ENCODE results near the gene CCDC146.
"Not testable (repeated sequence)": the region's sequence is repeated elsewhere in the genome, so short reads cannot be mapped to it uniquely, and the experiment has no call there.

The CCDC146 gene

DNA sequence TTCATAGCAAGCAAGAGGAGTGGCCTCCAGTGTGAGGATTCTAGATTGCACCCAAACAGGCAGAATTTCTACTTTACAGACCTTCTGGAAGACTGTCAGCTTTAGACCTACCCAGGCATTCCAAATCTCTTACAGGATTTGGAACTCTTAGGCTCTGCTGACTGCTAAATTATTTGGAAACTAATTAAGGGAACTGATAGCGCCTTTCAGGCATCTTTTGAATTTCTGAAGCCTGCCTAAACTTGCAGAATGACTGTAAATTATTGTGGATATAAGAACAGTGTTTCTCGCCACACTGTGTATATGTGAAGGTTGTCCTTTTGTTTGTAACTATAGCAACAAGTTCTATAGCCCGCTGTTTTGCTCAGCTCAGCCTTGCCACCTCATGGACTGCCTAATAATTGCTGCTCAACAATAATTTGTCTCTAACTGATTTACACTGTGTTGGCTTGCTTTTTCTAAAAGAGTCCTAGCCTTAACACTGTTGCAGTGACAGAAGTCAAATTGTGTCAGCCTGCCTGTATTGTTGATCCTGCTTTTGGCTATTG lies 32.6 kb downstream of the CCDC146 start:
- not testable (repeated sequence) for DNase-seq (ENCODE audit: low spot score)

DNA sequence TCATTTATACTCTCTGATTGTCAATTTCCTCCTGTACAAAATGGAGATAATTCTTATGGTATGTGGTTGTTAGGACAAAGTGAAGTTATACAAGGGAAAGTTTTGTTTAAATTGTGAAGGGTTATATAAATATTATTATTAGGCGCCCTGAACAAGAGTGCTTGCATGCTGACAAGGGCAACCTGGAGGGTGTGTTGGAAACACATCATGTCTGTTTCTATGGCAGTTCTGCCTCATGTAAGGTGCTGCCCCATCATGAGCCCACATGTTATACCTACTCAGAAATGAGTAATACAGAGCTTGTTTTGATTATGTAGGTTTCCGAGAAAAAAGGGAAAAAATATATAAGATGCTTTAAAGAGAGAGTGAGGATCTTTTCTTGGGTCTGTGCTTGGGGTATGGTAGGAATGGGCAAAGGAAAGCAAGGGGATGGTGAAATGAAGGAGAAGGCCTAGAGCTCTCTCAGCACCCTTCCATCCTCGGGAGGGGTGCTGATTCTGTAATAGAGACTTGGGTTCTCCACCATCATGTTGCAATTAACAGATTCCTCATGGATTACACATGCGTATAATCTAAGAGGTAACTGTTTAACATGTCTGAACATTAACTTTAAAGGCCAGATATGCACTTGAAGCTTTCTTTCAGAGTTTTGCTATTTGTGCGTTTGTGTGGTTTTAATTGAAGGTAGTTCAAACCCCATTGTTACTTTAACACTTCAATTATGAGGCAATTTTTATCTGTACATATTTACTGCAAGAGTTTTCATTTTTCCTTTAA lies 33.4 kb downstream of the CCDC146 start:
- not testable (repeated sequence) for DNase-seq (ENCODE audit: low spot score)

GRCh38 chr7:77157034-77157433 lies 34.6 kb downstream of the CCDC146 start:
- DNase-seq (ENCODE audit: low spot score) = not testable (repeated sequence)

GRCh38 chr7:77157446-77157845 lies 35.0 kb downstream of the CCDC146 start:
- DNase-seq (ENCODE audit: low spot score) = no peak

DNA sequence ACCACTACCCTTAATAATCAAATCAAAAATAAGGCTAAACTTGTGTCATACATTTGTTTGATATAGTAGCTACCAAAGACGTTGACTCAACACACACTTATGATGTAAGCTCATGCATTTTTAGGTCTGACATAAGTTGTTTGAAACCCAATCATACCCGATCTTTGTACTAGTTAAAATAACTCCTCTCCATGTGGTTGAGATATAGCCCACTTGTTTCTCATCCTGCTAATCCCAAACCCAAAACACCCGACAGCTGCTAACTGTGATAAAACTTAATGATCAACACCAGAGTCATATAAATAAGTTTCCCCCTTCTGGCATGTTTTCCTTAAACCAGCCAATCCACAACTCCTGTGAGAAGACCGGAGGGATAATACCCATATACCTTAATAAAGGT lies 48.7 kb downstream of the CCDC146 start:
- not testable (repeated sequence) for DNase-seq (ENCODE audit: low spot score)

GRCh38 chr7:77172437-77173172 lies 50.2 kb downstream of the CCDC146 start:
- not testable (repeated sequence) for DNase-seq (ENCODE audit: low spot score)

DNA sequence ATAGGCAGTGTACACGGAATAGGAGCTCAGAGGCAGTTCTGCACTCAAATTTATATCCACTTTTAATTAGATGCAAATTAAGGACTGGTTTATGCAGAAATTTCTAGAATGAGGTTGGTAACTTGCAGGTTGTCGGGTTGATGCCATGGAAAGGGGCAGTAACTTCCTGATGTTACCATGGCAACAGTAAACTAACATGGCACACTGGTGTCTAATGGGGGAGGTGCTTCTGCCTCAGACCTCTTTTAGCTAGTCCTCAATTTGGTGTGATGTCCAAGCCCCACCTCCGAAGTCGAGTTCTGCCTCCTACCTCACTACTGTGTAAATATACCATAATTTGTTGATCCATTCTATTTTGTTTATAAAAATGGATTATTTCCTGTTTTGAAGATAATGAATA lies 52.0 kb downstream of the CCDC146 start:
- not testable (repeated sequence) for DNase-seq (ENCODE audit: low spot score)

- not testable (repeated sequence) for DNase-seq (ENCODE audit: low spot score)
Measured at GRCh38 chr7:77175274-77175800, 52.9 kb downstream of the CCDC146 start.

DNA sequence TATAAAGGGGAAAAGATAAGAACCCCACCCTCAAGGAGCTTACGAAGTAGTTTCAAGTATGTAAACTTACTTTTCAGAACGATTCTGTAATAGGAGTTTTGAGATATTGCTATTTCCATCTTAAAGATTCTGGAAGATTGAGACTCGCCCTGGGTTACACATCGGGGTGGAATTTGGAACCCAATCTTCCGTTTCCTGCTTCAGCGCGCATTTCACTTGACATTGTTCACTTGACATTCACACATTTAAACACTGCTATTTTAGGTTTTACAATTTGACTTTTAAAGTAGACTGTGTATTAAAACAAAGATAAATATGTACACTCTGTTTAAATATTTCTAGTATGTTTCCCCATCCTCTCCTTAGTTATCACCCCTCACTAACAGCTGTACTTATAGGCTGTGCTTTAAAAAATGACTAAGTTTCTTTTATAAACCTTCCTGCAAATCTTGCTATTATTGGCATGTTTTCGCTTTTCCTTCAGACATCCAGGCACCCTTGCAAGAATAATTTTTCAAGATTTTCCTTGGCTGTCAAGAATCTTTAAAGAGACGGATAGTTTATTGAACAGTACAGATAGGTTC lies 55.0 kb downstream of the CCDC146 start:
- not testable (repeated sequence) for DNase-seq (ENCODE audit: low spot score)

- DNase-seq (ENCODE audit: low spot score) = not testable (repeated sequence)
Measured at GRCh38 chr7:77178024-77178423, 55.6 kb downstream of the CCDC146 start.

GRCh38 chr7:77181015-77181595 lies 58.7 kb downstream of the CCDC146 start:
- DNase-seq (ENCODE audit: low spot score) = no peak

DNA sequence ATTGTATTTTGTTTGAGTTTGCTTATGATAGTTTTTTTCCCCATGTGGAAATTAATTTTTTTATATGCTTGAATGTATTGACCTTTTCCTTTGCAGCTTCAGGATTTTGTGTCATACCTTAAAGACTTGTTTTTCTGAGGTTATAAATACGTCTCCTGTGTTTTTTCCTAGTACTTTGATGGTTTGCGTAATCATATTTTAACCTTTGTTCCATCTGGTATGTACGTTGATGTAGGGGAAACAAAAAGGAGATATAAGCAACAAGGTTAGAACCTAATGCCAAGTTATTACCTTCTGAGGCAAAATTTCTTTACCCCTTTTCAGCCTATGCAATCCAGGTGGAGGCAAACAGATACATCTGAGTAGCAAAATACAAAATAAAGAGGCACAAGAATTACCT lies 59.3 kb downstream of the CCDC146 start:
- no peak for DNase-seq (ENCODE audit: low spot score)

GRCh38 chr7:77182261-77182660 lies 59.8 kb downstream of the CCDC146 start:
- DNase-seq (ENCODE audit: low spot score) = no peak

- DNase-seq (ENCODE audit: low spot score) = no peak
Measured at GRCh38 chr7:77184463-77184862, 62.0 kb downstream of the CCDC146 start.

- no peak for DNase-seq (ENCODE audit: low spot score)
Measured at GRCh38 chr7:77184990-77185389, 62.6 kb downstream of the CCDC146 start.

DNA sequence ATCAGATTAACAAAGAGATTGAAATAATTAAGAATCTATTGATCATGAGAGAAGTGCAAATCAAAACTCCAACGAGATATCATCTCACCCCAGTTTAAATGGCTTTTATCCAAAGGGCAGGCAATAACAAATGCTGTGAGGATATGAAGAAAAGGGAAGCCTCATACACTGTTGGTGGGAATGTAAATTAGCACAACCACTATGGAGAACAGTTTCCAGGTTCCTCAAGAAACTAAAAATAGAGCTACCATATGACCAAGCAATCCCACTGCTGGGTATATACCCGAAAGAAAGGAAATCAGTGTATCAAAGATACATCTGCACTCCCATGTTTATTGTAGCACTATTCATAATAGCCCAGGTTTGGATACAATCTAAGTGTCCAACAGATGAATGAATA lies 63.5 kb downstream of the CCDC146 start:
- DNase-seq (ENCODE audit: low spot score) = no peak

- DNase-seq (ENCODE audit: low spot score) = no peak
Measured at GRCh38 chr7:77188731-77189437, 66.5 kb downstream of the CCDC146 start.

DNA sequence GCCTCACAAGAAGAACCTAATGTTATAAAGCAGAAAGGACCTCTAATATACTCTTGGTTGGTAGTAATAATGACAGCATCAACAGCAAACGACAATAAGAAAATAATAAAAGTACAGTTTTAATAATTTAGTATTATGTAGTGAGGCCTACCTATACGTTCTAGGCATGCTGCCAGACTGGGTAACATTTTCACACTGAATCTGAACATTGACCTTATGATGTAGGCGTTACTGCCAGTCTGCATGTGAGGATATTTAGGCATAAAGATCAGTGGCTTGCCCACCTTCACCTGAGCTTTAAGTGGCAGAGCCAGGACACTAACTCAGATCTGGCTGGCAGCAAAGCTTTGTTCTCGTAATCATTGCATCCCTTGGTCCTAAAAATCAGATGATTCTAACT lies 74.7 kb downstream of the CCDC146 start:
- DNase-seq (ENCODE audit: low spot score) = no peak

DNA sequence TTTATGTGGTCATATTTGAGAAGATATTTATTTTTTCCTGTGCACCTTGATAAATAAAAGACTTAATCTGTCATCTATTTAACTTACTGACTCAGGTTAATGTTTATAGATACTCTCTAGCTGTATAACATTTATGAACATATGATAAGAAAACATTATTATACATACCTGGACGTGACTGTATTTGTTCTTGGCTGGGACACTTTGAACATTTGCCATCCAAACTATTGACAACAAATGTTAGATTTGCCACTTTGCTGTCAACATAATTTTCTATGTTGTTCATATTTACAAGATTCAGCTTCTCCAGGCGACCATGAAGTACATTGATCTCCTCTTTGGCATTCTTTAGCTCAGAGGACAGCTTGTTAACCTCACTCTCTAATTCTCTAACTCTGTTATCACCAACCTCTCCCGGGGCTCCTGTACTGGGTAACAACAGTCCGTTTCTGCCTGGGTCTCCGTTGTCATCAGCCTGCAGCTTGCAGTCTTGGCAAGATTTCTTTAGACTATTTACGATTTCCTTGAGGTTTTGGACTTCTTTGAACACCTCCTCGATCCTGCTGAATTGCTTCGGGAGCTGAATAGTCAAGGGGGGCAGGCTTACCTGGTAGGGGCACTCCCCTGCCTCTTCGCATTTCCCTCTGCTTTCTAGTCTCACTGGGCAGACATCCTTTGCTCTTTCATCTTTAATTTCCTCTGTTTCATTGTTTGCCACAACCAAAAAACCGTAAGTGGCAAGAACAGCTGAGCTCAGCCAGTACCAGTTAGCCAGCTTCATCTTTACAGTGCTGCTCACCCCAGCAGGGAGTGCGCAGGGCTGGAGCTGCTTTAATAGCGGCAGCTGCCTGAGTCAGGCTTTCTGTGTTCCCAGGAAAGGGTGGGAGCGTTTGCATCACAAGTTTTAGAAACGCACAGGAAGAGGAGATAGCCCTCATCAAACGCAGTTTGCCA lies 76.9 kb downstream of the CCDC146 start, which contains the start of gene FGL2:
TSS of gene FGL2 (minus strand) at position 807 of the 954 bp plus-strand sequence. CDS start at position 781, 26 bp downstream.
- no peak for DNase-seq (ENCODE audit: low spot score)

DNA sequence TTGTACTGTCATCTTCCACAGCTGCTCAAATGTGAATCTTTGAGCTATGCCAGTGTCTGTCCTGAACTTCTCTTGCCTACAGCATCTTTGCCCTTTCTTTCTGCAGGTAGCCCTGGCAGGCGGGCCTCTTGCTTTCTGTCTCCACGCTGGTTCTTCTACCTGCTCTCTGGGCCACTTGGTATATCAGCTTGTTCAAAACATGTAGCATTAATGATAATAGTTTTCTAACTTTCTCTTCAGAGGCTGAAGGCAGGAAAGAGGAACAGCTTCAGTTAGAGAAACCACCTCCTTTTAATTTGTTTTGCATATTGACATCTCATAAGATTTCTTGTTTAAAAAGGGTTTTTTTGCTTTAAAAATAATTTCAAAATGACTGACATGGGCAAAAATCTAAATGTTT lies 78.1 kb downstream of the CCDC146 start:
- DNase-seq (ENCODE audit: low spot score) = no peak
